HepG2 (cell line): ENCODE results near the gene HDLBP. TPM values are rescaled to one million over a fixed set of nuclear protein-coding genes. Genes with fewer than 3 reads are reported as not detected.
A peak's percentile ranks its signal among the peaks of the same experiment; 100 is the strongest.

Source experiments
- ATM ChIP-seq: fragments of 450-650 bp; IDR thresholded peaks from 2 replicates; pipeline ENCODE4 v1.7.1; 2017; ENCODE audit warnings: mild to moderate bottlenecking, borderline replicate concordance
- GFI1 ChIP-seq: sonication (generic); formaldehyde crosslinking; IDR thresholded peaks from 2 replicates; pipeline ENCODE4 v1.5.0; 2020; ENCODE audit warnings: missing genetic modification reagents, mild to moderate bottlenecking, borderline replicate concordance
- HDAC1 ChIP-seq: sonication (generic); formaldehyde crosslinking; IDR thresholded peaks from 2 replicates; pipeline ENCODE4 v1.5.1; 2020; ENCODE audit warnings: mild to moderate bottlenecking, missing genetic modification reagents
- HNRNPK ChIP-seq: fragments of 200-400 bp; formaldehyde crosslinking; IDR thresholded peaks from 2 replicates; pipeline ENCODE4 v1.6.1; 2018; ENCODE audit warnings: low read length, low read depth, moderate library complexity, mild to moderate bottlenecking; ENCODE audit not compliant: poor library complexity, severe bottlenecking
- KAT2B ChIP-seq: fragments of 150-350 bp; IDR thresholded peaks from 2 replicates; pipeline ENCODE4 v1.6.1; 2014; ENCODE audit warnings: low read depth, low read length, borderline replicate concordance
- KLF9 ChIP-seq: IDR thresholded peaks from 2 replicates; pipeline ENCODE4 v1.6.1; 2016; ENCODE audit warnings: low read depth
- MAF1 ChIP-seq: sonication (generic); formaldehyde crosslinking; IDR thresholded peaks from 2 replicates; pipeline ENCODE4 v1.5.0; 2020; ENCODE audit warnings: missing genetic modification reagents, borderline replicate concordance
- SMAD1 ChIP-seq: sonication (generic); formaldehyde crosslinking; IDR thresholded peaks from 2 replicates; pipeline ENCODE4 v1.4.0; 2020; ENCODE audit warnings: missing genetic modification reagents, low read depth, mild to moderate bottlenecking, borderline replicate concordance
- SNAI1 ChIP-seq: sonication (generic); formaldehyde crosslinking; IDR thresholded peaks from 2 replicates; pipeline ENCODE4 v1.5.0; 2020; ENCODE audit warnings: mild to moderate bottlenecking, missing genetic modification reagents, borderline replicate concordance
- THAP11 ChIP-seq: IDR thresholded peaks from 2 replicates; pipeline ENCODE4 v1.6.1; 2016; ENCODE audit warnings: missing biosample characterization, missing genetic modification reagents
- ZBTB7A ChIP-seq: sonication (generic); formaldehyde crosslinking; IDR thresholded peaks from 2 replicates; pipeline ENCODE4 v1.8.0; 2022; ENCODE audit warnings: mild to moderate bottlenecking, missing genetic modification reagents
- ZC3H13 ChIP-seq: sonication (generic); formaldehyde crosslinking; IDR thresholded peaks from 2 replicates; pipeline ENCODE4 v1.8.1; 2023; ENCODE audit warnings: mild to moderate bottlenecking, missing genetic modification reagents, moderate library complexity
- ZNF354B ChIP-seq: sonication (generic); formaldehyde crosslinking; IDR thresholded peaks from 2 replicates; pipeline ENCODE4 v1.8.0; 2022; ENCODE audit warnings: mild to moderate bottlenecking, missing genetic modification reagents
- ZNF496 ChIP-seq: sonication (generic); formaldehyde crosslinking; IDR thresholded peaks from 2 replicates; pipeline ENCODE4 v1.8.1; 2023; ENCODE audit warnings: mild to moderate bottlenecking, moderate library complexity, missing genetic modification reagents; ENCODE audit not compliant: insufficient replicate concordance
- ZNF510 ChIP-seq: sonication (generic); formaldehyde crosslinking; IDR thresholded peaks from 2 replicates; pipeline ENCODE4 v1.4.0; 2020; ENCODE audit warnings: low read depth, mild to moderate bottlenecking, missing genetic modification reagents
- ZNF709 ChIP-seq: sonication (generic); formaldehyde crosslinking; IDR thresholded peaks from 2 replicates; pipeline ENCODE4 v1.5.0; 2020; ENCODE audit warnings: mild to moderate bottlenecking, missing genetic modification reagents
- ZNF746 ChIP-seq: sonication (generic); formaldehyde crosslinking; IDR thresholded peaks from 2 replicates; pipeline ENCODE4 v1.8.0; 2022; ENCODE audit warnings: mild to moderate bottlenecking, missing genetic modification reagents
- ZNF747 ChIP-seq: sonication (generic); formaldehyde crosslinking; IDR thresholded peaks from 2 replicates; pipeline ENCODE4 v1.8.1; 2023; ENCODE audit warnings: missing genetic modification reagents, mild to moderate bottlenecking, borderline replicate concordance
- ZNF772 ChIP-seq: sonication (generic); formaldehyde crosslinking; IDR thresholded peaks from 2 replicates; pipeline ENCODE4 v1.5.0; 2020; ENCODE audit warnings: mild to moderate bottlenecking, missing genetic modification reagents
- polyA plus RNA-seq, 8 experiments: library from polyadenylated mRNA; depleted of rRNA in 3 of 8; stranded (reverse) in 7 of 8; unstranded in 1 of 8; fragments of >200 nt; fragmentation: Illumina TruSeq in 4 of 8; extraction: Trizol in 4 of 8; gene quantifications; 2 replicates each; pipeline versions ENCODE4 v1.2.1 to v1.2.3, GENCODE V29; 2011 to 2016; ENCODE audit warnings: low read depth in 4 of 8, missing spikeins in 1 of 8, mixed read lengths in 1 of 8; ENCODE audit not compliant: insufficient read depth in 1 of 8
- total RNA-seq, 5 experiments: library from RNA; depleted of rRNA; stranded (reverse); fragments of >200 nt; fragmentation: Illumina TruSeq; extraction: Trizol; gene quantifications; 2 replicates each; pipeline ENCODE4 v1.2.3, GENCODE V29; 2016; ENCODE audit warnings: low read depth in 1 of 5
- TF ChIP-seq, protein P1 (sequence below), 2 experiments: IDR thresholded peaks; 2 replicates each; pipeline ENCODE4 v1.6.1; 2011 to 2012; ENCODE audit warnings: low read length in 2 of 2, borderline replicate concordance in 1 of 2, low read depth in 1 of 2, mild to moderate bottlenecking in 1 of 2, moderate library complexity in 1 of 2
- TF ChIP-seq, protein P2 (sequence below): sonication (generic); formaldehyde crosslinking; IDR thresholded peaks from 2 replicates; pipeline ENCODE4 v1.4.0; 2020; ENCODE audit warnings: missing genetic modification reagents
- TF ChIP-seq, protein P3 (sequence below): sonication (generic); formaldehyde crosslinking; IDR thresholded peaks from 2 replicates; pipeline ENCODE4 v1.4.0; 2020; ENCODE audit warnings: mild to moderate bottlenecking, missing genetic modification reagents
- TF ChIP-seq, protein P4 (sequence below): sonication (generic); formaldehyde crosslinking; IDR thresholded peaks from 2 replicates; pipeline ENCODE4 v1.5.0; 2020; ENCODE audit warnings: missing genetic modification reagents

Gene HDLBP
- total and polyA plus RNA-seq, 2 of the 13 experiments (the other 11 are each of a cell fraction or from before 2014, with no cell fraction given) = 464 to 707 TPM

GRCh38 chr2:241271706-241272302, 43.7 kb downstream of the HDLBP start (continued):
- TF ChIP-seq, protein P1, sequence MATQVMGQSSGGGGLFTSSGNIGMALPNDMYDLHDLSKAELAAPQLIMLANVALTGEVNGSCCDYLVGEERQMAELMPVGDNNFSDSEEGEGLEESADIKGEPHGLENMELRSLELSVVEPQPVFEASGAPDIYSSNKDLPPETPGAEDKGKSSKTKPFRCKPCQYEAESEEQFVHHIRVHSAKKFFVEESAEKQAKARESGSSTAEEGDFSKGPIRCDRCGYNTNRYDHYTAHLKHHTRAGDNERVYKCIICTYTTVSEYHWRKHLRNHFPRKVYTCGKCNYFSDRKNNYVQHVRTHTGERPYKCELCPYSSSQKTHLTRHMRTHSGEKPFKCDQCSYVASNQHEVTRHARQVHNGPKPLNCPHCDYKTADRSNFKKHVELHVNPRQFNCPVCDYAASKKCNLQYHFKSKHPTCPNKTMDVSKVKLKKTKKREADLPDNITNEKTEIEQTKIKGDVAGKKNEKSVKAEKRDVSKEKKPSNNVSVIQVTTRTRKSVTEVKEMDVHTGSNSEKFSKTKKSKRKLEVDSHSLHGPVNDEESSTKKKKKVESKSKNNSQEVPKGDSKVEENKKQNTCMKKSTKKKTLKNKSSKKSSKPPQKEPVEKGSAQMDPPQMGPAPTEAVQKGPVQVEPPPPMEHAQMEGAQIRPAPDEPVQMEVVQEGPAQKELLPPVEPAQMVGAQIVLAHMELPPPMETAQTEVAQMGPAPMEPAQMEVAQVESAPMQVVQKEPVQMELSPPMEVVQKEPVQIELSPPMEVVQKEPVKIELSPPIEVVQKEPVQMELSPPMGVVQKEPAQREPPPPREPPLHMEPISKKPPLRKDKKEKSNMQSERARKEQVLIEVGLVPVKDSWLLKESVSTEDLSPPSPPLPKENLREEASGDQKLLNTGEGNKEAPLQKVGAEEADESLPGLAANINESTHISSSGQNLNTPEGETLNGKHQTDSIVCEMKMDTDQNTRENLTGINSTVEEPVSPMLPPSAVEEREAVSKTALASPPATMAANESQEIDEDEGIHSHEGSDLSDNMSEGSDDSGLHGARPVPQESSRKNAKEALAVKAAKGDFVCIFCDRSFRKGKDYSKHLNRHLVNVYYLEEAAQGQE (IDR thresholded peaks at IDR 0.05; ENCODE audit: borderline replicate concordance in 1 of 2, low read depth in 1 of 2, low read length in 2 of 2) = no peak
- TF ChIP-seq ZNF510 (CRISPR knock-in tag) = no peak
- peak; percentile 79; the same call in 1 of the 2 replicates for TF ChIP-seq SNAI1 (CRISPR knock-in tag)
- no peak for TF ChIP-seq SMAD1
- TF ChIP-seq, protein P2, sequence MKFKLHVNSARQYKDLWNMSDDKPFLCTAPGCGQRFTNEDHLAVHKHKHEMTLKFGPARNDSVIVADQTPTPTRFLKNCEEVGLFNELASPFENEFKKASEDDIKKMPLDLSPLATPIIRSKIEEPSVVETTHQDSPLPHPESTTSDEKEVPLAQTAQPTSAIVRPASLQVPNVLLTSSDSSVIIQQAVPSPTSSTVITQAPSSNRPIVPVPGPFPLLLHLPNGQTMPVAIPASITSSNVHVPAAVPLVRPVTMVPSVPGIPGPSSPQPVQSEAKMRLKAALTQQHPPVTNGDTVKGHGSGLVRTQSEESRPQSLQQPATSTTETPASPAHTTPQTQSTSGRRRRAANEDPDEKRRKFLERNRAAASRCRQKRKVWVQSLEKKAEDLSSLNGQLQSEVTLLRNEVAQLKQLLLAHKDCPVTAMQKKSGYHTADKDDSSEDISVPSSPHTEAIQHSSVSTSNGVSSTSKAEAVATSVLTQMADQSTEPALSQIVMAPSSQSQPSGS (CRISPR knock-in tag) = no peak
- no peak for TF ChIP-seq ZBTB7A (CRISPR knock-in tag)
- no peak for TF ChIP-seq ZNF747 (CRISPR knock-in tag)
- TF ChIP-seq ZNF772 (CRISPR knock-in tag) = 0 out of 2 replicates have a peak, but pooled peaks have one; percentile 28
- no peak for TF ChIP-seq KLF9 (CRISPR knock-in tag)
- no peak; the same call in 1 of the 2 replicates for TF ChIP-seq ZNF354B (CRISPR knock-in tag)
- no peak for TF ChIP-seq ATM
- peak; percentile 80 for TF ChIP-seq HDAC1 (CRISPR knock-in tag)
- TF ChIP-seq, protein P3, sequence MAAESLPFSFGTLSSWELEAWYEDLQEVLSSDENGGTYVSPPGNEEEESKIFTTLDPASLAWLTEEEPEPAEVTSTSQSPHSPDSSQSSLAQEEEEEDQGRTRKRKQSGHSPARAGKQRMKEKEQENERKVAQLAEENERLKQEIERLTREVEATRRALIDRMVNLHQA (CRISPR knock-in tag) = no peak
- no peak for TF ChIP-seq ZNF496
- TF ChIP-seq HNRNPK = no peak
- no peak for TF ChIP-seq THAP11 (CRISPR knock-in tag)
- no peak for TF ChIP-seq ZNF709 (CRISPR knock-in tag)
- no peak for TF ChIP-seq KAT2B
- TF ChIP-seq GFI1 (CRISPR knock-in tag) = no peak; the same call in 1 of the 2 replicates
- no peak for TF ChIP-seq MAF1
- TF ChIP-seq ZNF746 = no peak
- TF ChIP-seq ZC3H13 (CRISPR knock-in tag) = no peak
- TF ChIP-seq, protein P4, sequence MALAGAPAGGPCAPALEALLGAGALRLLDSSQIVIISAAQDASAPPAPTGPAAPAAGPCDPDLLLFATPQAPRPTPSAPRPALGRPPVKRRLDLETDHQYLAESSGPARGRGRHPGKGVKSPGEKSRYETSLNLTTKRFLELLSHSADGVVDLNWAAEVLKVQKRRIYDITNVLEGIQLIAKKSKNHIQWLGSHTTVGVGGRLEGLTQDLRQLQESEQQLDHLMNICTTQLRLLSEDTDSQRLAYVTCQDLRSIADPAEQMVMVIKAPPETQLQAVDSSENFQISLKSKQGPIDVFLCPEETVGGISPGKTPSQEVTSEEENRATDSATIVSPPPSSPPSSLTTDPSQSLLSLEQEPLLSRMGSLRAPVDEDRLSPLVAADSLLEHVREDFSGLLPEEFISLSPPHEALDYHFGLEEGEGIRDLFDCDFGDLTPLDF (CRISPR knock-in tag) = no peak
